HFF-Myc (cell line): ENCODE measurements around the gene FCRLA.
A peak's percentile ranks its signal among the peaks of the same experiment; 100 is the strongest.

ENCODE experiments used
- DNase-seq: peaks from one replicate; pipeline ENCODE4 v3.0.0-alpha.2; 2011; ENCODE audit warnings: low read depth; ENCODE audit errors: extremely low read depth
- H3K4me3 ChIP-seq: replicated peaks from 2 replicates; pipeline ENCODE4 v1.5.1; 2011; ENCODE audit warnings: low read depth, mild to moderate bottlenecking, control low read depth, low read length
- CTCF ChIP-seq: IDR thresholded peaks from 2 replicates; pipeline ENCODE4 v1.5.1; 2012; ENCODE audit warnings: mild to moderate bottlenecking, low read depth, low read length, control low read depth; ENCODE audit errors: missing control alignments

Gene FCRLA

DNA sequence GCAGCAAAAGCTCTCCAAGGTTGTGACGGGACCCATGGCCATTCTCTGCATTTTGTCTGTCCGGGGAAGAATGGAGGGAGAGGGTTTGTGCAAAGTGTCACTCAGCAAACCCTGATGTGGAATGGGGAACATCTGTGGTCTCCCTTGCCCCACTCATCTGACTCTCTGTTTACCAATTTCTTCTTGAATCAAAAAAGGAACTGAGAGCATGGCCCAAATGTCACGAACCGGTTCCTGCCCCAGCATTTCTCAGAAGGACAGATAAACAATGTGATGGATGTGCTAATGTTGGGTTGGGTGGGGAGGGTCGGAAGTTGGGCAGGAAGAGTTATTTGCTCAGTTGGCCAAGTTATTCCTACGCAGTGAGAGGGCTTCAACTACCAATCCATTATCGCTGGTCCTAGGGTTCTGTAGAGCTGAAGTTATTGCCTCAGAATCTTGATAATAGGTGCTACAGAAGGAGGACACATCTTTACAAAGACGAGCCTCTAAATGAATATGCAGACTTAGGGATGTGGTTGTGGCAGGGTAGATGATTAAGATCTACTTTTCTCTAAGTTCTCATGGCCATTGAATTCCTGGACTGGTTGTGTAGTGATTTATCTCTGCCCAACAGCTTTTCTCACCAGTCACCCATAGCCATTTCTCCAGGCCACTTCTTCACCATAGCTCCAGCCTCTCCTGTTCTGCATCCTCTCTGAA, 33.0 kb downstream of the FCRLA start:
- no peak for DNase-seq
- H3K4me3 ChIP-seq, result no peak overlapping the region
- TF ChIP-seq CTCF, result no peak

DNA sequence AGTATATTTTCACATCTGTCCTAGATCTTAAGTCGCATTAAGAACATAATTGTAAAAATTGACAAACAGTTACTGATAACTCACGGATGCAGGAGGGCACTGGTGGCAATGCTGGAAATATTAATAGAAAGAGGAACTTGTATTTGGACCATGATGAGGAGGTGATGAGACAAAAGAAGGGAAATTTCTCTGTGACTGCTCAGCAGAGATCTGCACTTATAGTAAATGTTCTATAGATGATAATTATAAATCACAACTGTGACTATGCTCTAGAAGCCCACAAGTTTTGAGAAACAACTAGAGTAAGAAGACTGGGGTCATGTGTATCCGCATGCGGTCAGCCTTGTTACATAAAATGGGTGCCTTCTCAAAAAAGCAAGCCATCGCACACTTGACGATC, 33.9 kb downstream of the FCRLA start:
- DNase-seq, result no peak
- TF ChIP-seq CTCF, result no peak

GRCh38 chr1:161743231-161743630, 36.2 kb downstream of the FCRLA start:
- no peak for DNase-seq
- TF ChIP-seq CTCF, result no peak
- H3K4me3 ChIP-seq, result no peak overlapping the region

More for the DNA sequence above, 33.9 kb downstream of the FCRLA start:
- no peak overlapping the region for H3K4me3 ChIP-seq

GRCh38 chr1:161747801-161748200, 40.8 kb downstream of the FCRLA start:
- H3K4me3 ChIP-seq, result no peak overlapping the region
- DNase-seq, result no peak
- no peak for TF ChIP-seq CTCF

- peak; percentile 82 for DNase-seq
- peak within 1 kb of the TSS; percentile 96 for H3K4me3 ChIP-seq
- TF ChIP-seq CTCF, result no peak
Measured at GRCh38 chr1:161749509-161750407, 42.7 kb downstream of the FCRLA start, which contains the start of gene DUSP12. Gene DUSP12 (plus strand): TSS chr1:161749786. CDS start chr1:161749802, 16 bp downstream.

- no peak for DNase-seq
- no peak overlapping the region for H3K4me3 ChIP-seq
- TF ChIP-seq CTCF, result peak; percentile 61
Measured at GRCh38 chr1:161763522-161764098, 56.6 kb downstream of the FCRLA start.
